H9 (cell line): Measurements from ENCODE around the gene RAD51D. TPM values are rescaled to one million over a fixed set of nuclear protein-coding genes. Genes with fewer than 3 reads are reported as not detected.

ENCODE experiments used
- DNase-seq: peaks from one replicate; pipeline ENCODE4 v3.0.0-alpha.2; 2017
- H2AFZ ChIP-seq: one replicate; pipeline ENCODE4 v1.6.1; 2013; ENCODE audit warnings: mild to moderate bottlenecking, low read length, control low read depth, moderate library complexity
- H2AK5ac ChIP-seq: 2 replicates; pipeline ENCODE4 v1.6.1; 2013; ENCODE audit warnings: low read length, control low read depth, mixed read lengths; ENCODE audit not compliant: insufficient read length
- H2BK120ac ChIP-seq: one replicate; pipeline ENCODE4 v1.6.1; 2013; ENCODE audit warnings: low read depth, mild to moderate bottlenecking, low read length, control low read depth, inconsistent platforms; ENCODE audit not compliant: poor library complexity, severe bottlenecking
- H2BK12ac ChIP-seq: 2 replicates; pipeline ENCODE4 v1.6.1; 2013; ENCODE audit warnings: low read length, control low read depth, mixed read lengths, low read depth; ENCODE audit not compliant: insufficient read length
- H2BK15ac ChIP-seq: 2 replicates; pipeline ENCODE4 v1.6.1; 2013; ENCODE audit warnings: low read depth, low read length, control low read depth
- H2BK20ac ChIP-seq: one replicate; pipeline ENCODE4 v1.6.1; 2013; ENCODE audit warnings: low read depth, mild to moderate bottlenecking, low read length, control low read depth, inconsistent platforms; ENCODE audit not compliant: poor library complexity, severe bottlenecking
- H2BK5ac ChIP-seq: 2 replicates; pipeline ENCODE4 v1.6.1; 2013; ENCODE audit warnings: low read length, control low read depth, mixed read lengths; ENCODE audit not compliant: insufficient read length
- H3K14ac ChIP-seq: 2 replicates; pipeline ENCODE4 v1.6.1; 2013; ENCODE audit warnings: low read length, control low read depth; ENCODE audit not compliant: insufficient read depth
- H3K18ac ChIP-seq: 2 replicates; pipeline ENCODE4 v1.6.1; 2013; ENCODE audit warnings: low read depth, mild to moderate bottlenecking, mixed read lengths, low read length, control low read depth; ENCODE audit not compliant: insufficient read length
- H3K23ac ChIP-seq: 2 replicates; pipeline ENCODE4 v1.6.1; 2013; ENCODE audit warnings: low read length, control low read depth, mixed read lengths, low read depth; ENCODE audit not compliant: insufficient read length
- H3K23me2 ChIP-seq: 2 replicates; pipeline ENCODE4 v1.6.1; 2013; ENCODE audit warnings: low read depth, mild to moderate bottlenecking, mixed read lengths, low read length, control low read depth; ENCODE audit not compliant: insufficient read length, poor library complexity, severe bottlenecking
- H3K27ac ChIP-seq: 2 replicates; pipeline ENCODE4 v1.5.1; 2013; ENCODE audit warnings: low read length, control low read depth, mixed read lengths, low read depth; ENCODE audit not compliant: insufficient read length
- H3K27me3 ChIP-seq: 2 replicates; pipeline ENCODE4 v1.6.1; 2013; ENCODE audit warnings: low read length, control low read depth, inconsistent platforms; ENCODE audit not compliant: insufficient read depth
- H3K4ac ChIP-seq: 2 replicates; pipeline ENCODE4 v1.6.1; 2013; ENCODE audit warnings: low read depth, mild to moderate bottlenecking, control low read depth, inconsistent platforms, low read length, moderate library complexity
- H3K4me1 ChIP-seq: 2 replicates; pipeline ENCODE4 v1.6.1; 2013; ENCODE audit warnings: low read length, control low read depth, inconsistent platforms; ENCODE audit not compliant: insufficient read depth
- H3K4me2 ChIP-seq: 2 replicates; pipeline ENCODE4 v1.6.1; 2013; ENCODE audit warnings: low read length, control low read depth, mixed read lengths; ENCODE audit not compliant: insufficient read length, insufficient read depth
- H3K56ac ChIP-seq: 2 replicates; pipeline ENCODE4 v1.6.1; 2013; ENCODE audit warnings: low read depth, mild to moderate bottlenecking, mixed read lengths, low read length, control low read depth; ENCODE audit not compliant: insufficient read length
- H3K79me1 ChIP-seq: 2 replicates; pipeline ENCODE4 v1.6.1; 2013; ENCODE audit warnings: low read depth, mild to moderate bottlenecking, moderate library complexity, low read length, control low read depth, inconsistent platforms; ENCODE audit not compliant: insufficient read depth, poor library complexity, severe bottlenecking
- H3K79me2 ChIP-seq: 2 replicates; pipeline ENCODE4 v1.6.1; 2013; ENCODE audit warnings: low read length, control low read depth, inconsistent platforms; ENCODE audit not compliant: insufficient read depth
- H3K9ac ChIP-seq: 2 replicates; pipeline ENCODE4 v1.6.1; 2013; ENCODE audit warnings: low read length, control low read depth, mixed read lengths; ENCODE audit not compliant: insufficient read length; ENCODE audit errors: extremely low read depth
- H3K9me3 ChIP-seq: one replicate; pipeline ENCODE4 v1.6.1; 2013; ENCODE audit warnings: low read depth, low read length, inconsistent platforms; ENCODE audit not compliant: control insufficient read depth
- H3T11ph ChIP-seq: one replicate; pipeline ENCODE4 v1.6.1; 2013; ENCODE audit warnings: mild to moderate bottlenecking, low read length, control low read depth, inconsistent platforms
- H4K20me1 ChIP-seq: one replicate; pipeline ENCODE4 v1.6.1; 2013; ENCODE audit not compliant: control insufficient read depth, insufficient read length, insufficient read depth
- H4K5ac ChIP-seq: 2 replicates; pipeline ENCODE4 v1.6.1; 2013; ENCODE audit warnings: low read depth, mild to moderate bottlenecking, mixed read lengths, low read length, control low read depth; ENCODE audit not compliant: insufficient read length
- H4K8ac ChIP-seq: replicated peaks from 2 replicates; pipeline ENCODE4 v1.6.1; 2013; ENCODE audit warnings: low read length, control low read depth, mixed read lengths, low read depth; ENCODE audit not compliant: insufficient read length
- H4K91ac ChIP-seq: 2 replicates; pipeline ENCODE4 v1.6.1; 2013; ENCODE audit warnings: low read depth, mild to moderate bottlenecking, moderate library complexity, mixed read lengths, low read length, control low read depth; ENCODE audit not compliant: insufficient read length
- H3K27ac Mint-ChIP-seq, 3 experiments: 2 replicates in 2 of 3; 3 replicates in 1 of 3; pipeline ENCODE4 v1.8.0; 2020 to 2021; ENCODE audit warnings: mixed read lengths in 3 of 3, mild to moderate bottlenecking in 1 of 3, moderate library complexity in 1 of 3
- H3K27me3 Mint-ChIP-seq: 2 replicates; pipeline ENCODE4 v1.8.0; 2021; ENCODE audit warnings: low read depth, mild to moderate bottlenecking, moderate library complexity, mixed read lengths
- H3K36me3 Mint-ChIP-seq, 3 experiments: 2 replicates in 2 of 3; 3 replicates in 1 of 3; pipeline ENCODE4 v1.8.0; 2020 to 2021; ENCODE audit warnings: low read depth in 3 of 3, mixed read lengths in 3 of 3; ENCODE audit not compliant: insufficient read depth in 1 of 3
- H3K4me1 Mint-ChIP-seq, 2 experiments: 2 replicates each; pipeline ENCODE4 v1.8.0; 2020; ENCODE audit warnings: mixed read lengths in 2 of 2
- H3K4me3 Mint-ChIP-seq, 2 experiments: 2 replicates in 1 of 2; 3 replicates in 1 of 2; pipeline ENCODE4 v1.8.0; 2020 to 2021; ENCODE audit warnings: mild to moderate bottlenecking in 2 of 2, mixed read lengths in 2 of 2, moderate library complexity in 1 of 2
- H3K9me3 Mint-ChIP-seq, 2 experiments: 2 replicates in 1 of 2; 3 replicates in 1 of 2; pipeline ENCODE4 v1.8.0; 2020; ENCODE audit warnings: mild to moderate bottlenecking in 2 of 2, mixed read lengths in 2 of 2, moderate library complexity in 1 of 2
- WGBS: extraction: QIAGEN DNeasy Blood & Tissue Kit; methylation state at CpG from one replicate; pipeline ENCODE4 v1.1.7; 2013; ENCODE audit warnings: missing lambda C conversion rate, low lambda C conversion rate, mixed read lengths; ENCODE audit not compliant: insufficient read length; ENCODE audit errors: extremely low coverage; 5-methylcytosine and 5-hydroxymethylcytosine counted together
- total RNA-seq: library from RNA; stranded (reverse); gene quantifications from 2 replicates; pipeline ENCODE4 v1.2.1, GENCODE V29; 2021
- TF ChIP-seq, protein P1 (sequence below): fragments of 200-600 bp; sonication (generic); conservative IDR thresholded peaks from 3 replicates; pipeline ENCODE4 v1.8.0; 2021; ENCODE audit warnings: antibody characterized with exemption, mild to moderate bottlenecking

RAD51D gene
- total RNA-seq, 1 experiment from 2014 or later: 15.8 TPM

DNA sequence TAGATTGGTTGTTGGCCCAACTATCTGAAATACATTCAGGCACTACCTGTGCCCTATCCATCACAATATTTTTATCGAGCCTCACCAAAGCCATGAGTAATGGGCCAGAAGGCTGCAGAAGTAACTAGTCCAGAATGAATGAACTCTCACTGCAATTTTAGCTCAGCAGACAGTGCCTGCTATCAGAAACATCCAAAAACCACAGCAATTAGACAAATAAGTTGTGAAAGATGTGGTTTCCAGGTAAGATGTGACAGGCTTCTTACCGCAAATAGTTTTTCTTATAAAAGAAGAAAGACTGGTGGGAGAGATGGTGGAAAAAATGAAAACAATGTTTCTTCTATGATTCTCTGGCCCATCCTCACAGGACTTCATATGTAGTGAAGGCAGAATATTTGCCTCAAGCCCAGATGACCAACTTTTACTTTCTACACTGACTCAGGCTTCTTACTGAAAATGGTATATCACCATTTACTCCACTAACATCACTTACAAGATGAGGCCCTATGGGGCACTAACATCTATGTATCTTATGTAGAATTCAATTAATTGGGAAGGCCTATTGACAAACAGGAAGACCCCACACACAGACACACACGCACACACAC lies 46.4 kb downstream of the RAD51D start:
- no peak overlapping the region for H2BK120ac ChIP-seq
- no peak overlapping the region for H3K23ac ChIP-seq
- no peak overlapping the region for H3K14ac ChIP-seq
- no peak overlapping the region for H2BK5ac ChIP-seq
- no peaks in the 10 kb centered on the region for H3K27me3 ChIP-seq
- H2BK15ac ChIP-seq: no peak overlapping the region
- Mint-ChIP-seq H3K27me3 (no peaks in the 10 kb centered on the region), H3K9me3 (no peaks in the 10 kb centered on the region), H3K36me3 (no peaks in the 10 kb centered on the region), H3K4me3 (no peak overlapping the region), H3K27ac (no peak overlapping the region), H3K4me1 (peaks cover 0 to 3% of the 10 kb centered on the region in 2 experiments; a peak in 2 of 4 replicates)
- no peaks in the 10 kb centered on the region for H3K79me2 ChIP-seq
- no peak overlapping the region for H4K8ac ChIP-seq
- WGBS: no CpG with 5 or more reads among the region's 3 CpGs
- no peak overlapping the region for H3K27ac ChIP-seq
- H4K91ac ChIP-seq: no peak overlapping the region
- H3K56ac ChIP-seq: no peak overlapping the region
- no peak overlapping the region for H2BK12ac ChIP-seq
- no peak overlapping the region for H2AFZ ChIP-seq
- H3K18ac ChIP-seq: no peak overlapping the region
- DNase-seq: no peak
- no peak overlapping the region for H2AK5ac ChIP-seq
- H3K79me1 ChIP-seq: no peaks in the 10 kb centered on the region
- no peak overlapping the region for H4K5ac ChIP-seq
- no peak overlapping the region for H3K9ac ChIP-seq
- H3K4me2 ChIP-seq: no peak overlapping the region
- no peaks in the 10 kb centered on the region for H4K20me1 ChIP-seq
- no peaks in the 10 kb centered on the region for H3K9me3 ChIP-seq
- H3K4ac ChIP-seq: no peak overlapping the region
- no peak overlapping the region for H3T11ph ChIP-seq
- no peak overlapping the region for H2BK20ac ChIP-seq
- H3K23me2 ChIP-seq: no peaks in the 10 kb centered on the region
- H3K4me1 ChIP-seq: no peaks in the 10 kb centered on the region
- TF ChIP-seq, protein P1, sequence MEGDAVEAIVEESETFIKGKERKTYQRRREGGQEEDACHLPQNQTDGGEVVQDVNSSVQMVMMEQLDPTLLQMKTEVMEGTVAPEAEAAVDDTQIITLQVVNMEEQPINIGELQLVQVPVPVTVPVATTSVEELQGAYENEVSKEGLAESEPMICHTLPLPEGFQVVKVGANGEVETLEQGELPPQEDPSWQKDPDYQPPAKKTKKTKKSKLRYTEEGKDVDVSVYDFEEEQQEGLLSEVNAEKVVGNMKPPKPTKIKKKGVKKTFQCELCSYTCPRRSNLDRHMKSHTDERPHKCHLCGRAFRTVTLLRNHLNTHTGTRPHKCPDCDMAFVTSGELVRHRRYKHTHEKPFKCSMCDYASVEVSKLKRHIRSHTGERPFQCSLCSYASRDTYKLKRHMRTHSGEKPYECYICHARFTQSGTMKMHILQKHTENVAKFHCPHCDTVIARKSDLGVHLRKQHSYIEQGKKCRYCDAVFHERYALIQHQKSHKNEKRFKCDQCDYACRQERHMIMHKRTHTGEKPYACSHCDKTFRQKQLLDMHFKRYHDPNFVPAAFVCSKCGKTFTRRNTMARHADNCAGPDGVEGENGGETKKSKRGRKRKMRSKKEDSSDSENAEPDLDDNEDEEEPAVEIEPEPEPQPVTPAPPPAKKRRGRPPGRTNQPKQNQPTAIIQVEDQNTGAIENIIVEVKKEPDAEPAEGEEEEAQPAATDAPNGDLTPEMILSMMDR: no peak
